ENCODE measurements around the gene MCRIP2.

GRCh38 chr16:609984-610383 lies 31.6 kb upstream of the MCRIP2 start:
- TF ChIP-seq CTCF (IDR thresholded peaks at IDR 0.05; ENCODE audit: insufficient read depth, low read depth, low read length) (no peak), EZH2 (IDR thresholded peaks at IDR 0.05; ENCODE audit: insufficient read depth, low read length) (no peak)

Data from astrocyte (in vitro differentiated cells and primary cell).